AML-193 (cell line): ENCODE results near the gene ZKSCAN8.
"Not testable (repeated sequence)": the region's sequence is repeated elsewhere in the genome, so short reads cannot be mapped to it uniquely, and the experiment has no call there.

Experiments
- DNase-seq, 2 experiments: peaks; one replicate each; lab custom pipeline; 2025; lab: John Stamatoyannopoulos, UW

Gene ZKSCAN8

DNA sequence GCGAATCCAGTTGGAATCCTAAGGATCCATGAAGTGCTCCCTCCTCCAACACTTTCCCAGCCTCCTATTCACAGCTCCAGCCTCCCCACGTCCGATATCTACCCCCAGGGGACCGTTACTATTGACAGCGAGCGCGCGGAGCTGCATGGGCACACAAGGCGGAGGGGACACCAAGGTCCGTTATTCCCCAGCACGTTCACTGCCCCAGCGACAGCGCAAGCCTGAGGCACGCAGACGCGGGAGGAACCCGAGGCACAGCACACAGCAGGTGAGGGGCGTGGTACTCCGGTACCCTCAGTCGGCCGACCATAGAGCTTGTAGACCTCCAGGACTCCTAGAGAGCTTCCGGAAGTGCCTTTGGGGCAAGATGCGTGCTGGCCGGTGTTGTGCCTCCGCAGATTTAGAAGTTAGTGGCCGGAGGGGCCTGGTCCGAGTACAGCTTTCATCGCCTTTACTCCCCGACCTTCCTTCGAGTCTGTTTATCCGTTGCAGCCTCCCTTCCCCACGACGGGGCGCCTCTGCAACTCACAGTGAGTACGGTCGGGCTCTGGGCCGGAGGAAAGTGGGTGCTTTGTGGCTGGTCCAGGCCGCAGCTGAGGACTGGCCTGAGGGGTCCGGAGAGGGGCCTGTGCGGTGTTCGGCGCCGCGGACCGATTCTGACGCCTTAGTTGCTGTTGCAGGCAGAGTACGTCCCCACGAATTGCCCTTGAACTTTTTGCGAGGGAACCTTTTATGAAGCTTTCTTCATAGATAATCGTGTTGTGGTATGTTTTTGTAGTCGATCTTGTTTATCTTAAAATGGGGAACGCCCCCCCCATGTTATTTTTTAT lies at the start of gene ZKSCAN8:
TSS of gene ZKSCAN8 (plus strand) at position 384 of the 830 bp plus-strand sequence. CDS start 6,525 bp downstream, outside the sequence.
- peak; percentile 93 to 94 for DNase-seq

GRCh38 chr6:28102222-28102621 lies 39.5 kb upstream of the ZKSCAN8 start:
- DNase-seq, result not testable (repeated sequence)

- DNase-seq, result not testable (repeated sequence)
Observed at GRCh38 chr6:28102699-28103098, 39.0 kb upstream of the ZKSCAN8 start.

- peak; percentile 89 to 93 for DNase-seq
Observed at GRCh38 chr6:28104392-28105244, 37.1 kb upstream of the ZKSCAN8 start.

DNA sequence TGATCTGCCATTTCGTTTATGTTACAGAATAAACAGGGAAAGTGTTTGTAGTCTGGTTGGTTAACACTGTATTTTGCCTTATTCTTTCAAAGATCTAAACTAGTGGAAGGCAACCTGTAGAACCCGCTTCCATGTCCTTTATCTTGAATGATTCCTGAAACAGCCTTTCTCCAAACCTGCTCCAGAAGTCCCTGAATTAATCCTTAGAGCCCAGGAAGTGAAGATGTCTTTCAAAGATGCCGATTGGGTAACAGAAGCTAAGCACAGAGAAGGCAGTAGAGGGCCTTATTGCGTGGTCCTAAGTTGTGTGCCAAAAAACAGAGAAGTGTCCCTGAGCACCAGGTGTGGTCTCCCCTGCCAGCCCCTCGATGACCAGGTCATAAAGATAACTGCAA lies 36.4 kb upstream of the ZKSCAN8 start:
- DNase-seq, result peak; percentile 71 to 77

- DNase-seq, result no peak
Observed at GRCh38 chr6:28107506-28107905, 34.2 kb upstream of the ZKSCAN8 start.

- no peak for DNase-seq
Observed at GRCh38 chr6:28111964-28112363, 29.7 kb upstream of the ZKSCAN8 start.

DNA sequence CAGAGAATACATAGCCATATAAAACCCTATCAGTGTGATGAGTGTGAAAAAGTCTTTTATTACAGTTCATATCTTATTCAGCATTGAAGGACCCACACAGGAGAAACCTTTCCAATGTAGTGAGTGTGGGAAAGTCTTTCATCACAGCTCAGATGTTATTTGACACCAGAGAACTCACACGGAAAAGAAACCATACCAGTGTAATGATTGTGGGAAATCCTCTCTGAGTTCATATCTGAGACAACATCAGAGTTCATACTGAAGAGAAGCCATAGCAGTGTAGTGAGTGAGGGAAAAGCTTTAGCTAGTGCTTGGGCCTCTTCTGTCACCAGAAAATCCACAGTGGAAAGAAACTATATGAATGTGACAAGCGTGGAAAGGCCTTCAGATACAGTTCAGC lies 25.9 kb upstream of the ZKSCAN8 start:
- no peak for DNase-seq

DNA sequence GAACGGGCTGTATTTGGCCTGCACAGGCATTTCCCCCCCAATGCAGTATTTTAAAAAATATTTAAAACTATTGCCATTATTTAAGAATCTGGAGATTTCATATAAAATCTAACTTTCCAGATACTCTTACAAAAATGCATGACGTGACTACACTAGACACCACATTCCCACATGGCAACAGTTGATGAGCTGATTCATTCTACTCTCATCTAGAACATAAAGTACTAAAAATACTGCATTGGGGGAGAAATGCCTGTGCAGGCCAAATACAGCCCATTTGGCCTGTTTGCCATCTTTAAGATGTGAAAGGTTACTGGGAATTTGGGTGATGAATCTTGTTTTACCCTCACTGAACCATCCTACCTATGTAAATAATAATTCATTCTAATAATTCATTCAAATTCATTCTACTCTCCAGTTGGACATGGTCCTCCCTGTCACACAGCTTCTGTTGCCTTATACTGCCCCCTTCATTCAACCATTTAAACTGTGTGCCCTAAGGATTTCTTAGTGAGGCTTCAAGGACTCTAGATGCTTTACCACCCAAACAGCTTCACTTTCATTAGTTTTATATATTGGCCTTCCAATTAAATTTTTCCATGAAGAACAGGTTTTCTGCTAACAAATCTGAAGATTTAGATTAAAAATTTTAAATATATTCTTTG lies 24.2 kb upstream of the ZKSCAN8 start:
- peak in 1 of 2 experiments; percentile 18 for DNase-seq

- DNase-seq, result no peak
Observed at GRCh38 chr6:28118217-28118616, 23.5 kb upstream of the ZKSCAN8 start.

DNA sequence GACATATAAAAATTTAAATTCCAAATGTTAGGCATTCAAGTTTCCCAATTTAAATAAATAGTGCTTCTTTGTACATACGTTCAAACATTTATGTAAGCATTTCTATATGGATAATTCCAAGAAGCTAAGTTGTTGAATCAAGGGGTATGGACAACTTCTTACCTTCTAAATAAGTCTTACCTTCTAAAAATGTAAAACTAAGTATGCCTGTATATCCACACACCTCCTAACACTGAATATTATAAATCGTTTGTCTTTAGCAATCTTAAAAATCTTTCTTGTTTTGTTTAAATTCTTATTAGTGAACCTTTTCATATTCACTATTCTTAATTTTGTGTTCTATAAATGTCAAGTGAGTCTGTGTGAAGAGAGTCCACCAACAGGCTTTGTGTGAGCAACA lies 19.8 kb upstream of the ZKSCAN8 start:
- no peak for DNase-seq

DNA sequence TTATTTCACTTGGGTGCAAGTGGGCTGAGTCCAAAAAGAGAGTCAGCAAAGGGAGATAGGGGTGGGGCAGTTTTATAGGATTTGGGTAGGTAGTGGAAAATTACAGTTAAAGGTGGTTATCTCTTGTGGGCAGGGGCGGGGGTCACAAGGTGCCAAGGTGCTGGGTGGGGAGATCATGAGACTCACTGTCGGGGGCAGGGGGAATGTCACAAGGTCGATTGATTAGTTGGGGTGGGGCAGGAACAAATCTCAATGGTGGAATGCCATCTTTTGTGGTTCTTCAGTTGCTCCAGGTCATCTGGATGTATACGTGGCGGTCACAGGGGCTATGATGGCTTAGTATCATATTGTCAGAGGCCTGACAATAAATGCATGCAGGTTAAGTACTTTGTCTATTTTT lies 19.4 kb upstream of the ZKSCAN8 start:
- not testable (repeated sequence) for DNase-seq

DNA sequence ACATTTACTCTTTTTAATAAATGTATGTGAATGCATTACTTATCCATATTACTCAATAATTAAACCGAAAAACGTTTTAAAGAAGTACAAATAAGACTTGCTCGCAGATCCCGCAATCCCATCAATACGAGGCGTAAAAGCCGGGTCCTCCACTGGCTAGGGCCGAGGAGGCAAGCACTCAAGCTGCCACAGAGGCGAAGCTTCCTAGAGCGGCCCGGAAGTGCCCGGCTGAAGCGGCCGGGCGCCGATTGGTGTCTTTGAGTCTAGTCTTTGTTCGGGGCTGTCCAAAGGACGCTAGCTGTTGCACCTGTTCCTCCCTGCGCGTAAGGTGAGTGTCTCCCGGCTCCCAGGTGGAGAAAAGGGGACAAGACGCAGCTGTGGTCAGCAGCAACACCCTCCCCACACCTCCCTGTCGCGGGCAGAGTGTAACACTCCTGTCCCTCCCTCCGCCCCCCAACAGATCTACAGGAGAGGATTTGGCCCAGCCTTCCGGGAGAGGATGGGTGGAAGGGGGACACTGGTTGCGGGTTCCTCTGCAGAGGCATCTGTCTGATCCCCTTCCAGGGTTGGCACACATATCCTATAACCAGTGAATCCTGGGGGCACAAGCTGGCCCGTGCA lies 17.2 kb upstream of the ZKSCAN8 start, which contains the start of gene ZSCAN16:
TSS of gene ZSCAN16 (plus strand) at position 260 of the 621 bp plus-strand sequence. CDS start 835 bp downstream, outside the sequence.
- peak; percentile 88 to 90 for DNase-seq

- DNase-seq, result peak; percentile 26 to 32
Observed at GRCh38 chr6:28124971-28125353, 16.7 kb upstream of the ZKSCAN8 start.

DNA sequence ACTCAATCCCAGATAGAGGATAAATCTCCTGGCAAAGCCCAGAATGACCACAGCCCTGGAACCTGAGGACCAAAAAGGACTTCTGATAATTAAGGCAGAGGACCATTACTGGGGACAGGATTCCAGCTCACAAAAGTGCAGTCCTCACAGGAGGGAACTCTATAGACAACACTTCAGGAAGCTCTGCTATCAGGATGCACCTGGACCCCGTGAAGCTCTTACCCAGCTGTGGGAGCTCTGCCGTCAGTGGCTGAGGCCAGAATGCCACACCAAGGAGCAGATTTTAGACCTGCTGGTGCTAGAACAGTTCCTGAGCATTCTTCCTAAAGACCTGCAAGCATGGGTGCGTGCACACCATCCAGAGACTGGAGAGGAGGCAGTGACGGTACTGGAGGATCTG lies 16.3 kb upstream of the ZKSCAN8 start:
- DNase-seq, result no peak

- peak; percentile 59 to 67 for DNase-seq
Observed at GRCh38 chr6:28134015-28134414, 7.7 kb upstream of the ZKSCAN8 start.

DNA sequence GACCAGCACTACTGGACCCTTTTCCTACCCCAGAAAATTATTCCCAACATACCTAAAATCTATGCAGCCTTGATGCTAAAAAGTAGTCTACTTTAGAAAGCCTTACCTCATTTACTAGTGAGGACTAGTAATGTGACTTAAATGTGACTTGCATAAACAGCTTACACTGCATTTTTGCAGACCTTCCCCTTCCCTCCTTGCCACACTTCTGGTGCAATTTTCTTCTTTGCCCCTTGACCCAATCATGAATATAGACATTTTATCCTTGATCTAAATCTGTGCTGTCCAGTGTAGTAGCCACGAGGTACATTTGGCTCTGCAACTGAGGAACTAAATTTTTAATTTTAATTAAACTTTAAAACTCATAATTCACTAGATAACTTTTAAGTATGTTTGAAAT lies 7.0 kb upstream of the ZKSCAN8 start:
- peak; percentile 42 to 67 for DNase-seq

- peak in 1 of 2 experiments; percentile 34 for DNase-seq
Observed at GRCh38 chr6:28135393-28135792, 6.3 kb upstream of the ZKSCAN8 start.

DNA sequence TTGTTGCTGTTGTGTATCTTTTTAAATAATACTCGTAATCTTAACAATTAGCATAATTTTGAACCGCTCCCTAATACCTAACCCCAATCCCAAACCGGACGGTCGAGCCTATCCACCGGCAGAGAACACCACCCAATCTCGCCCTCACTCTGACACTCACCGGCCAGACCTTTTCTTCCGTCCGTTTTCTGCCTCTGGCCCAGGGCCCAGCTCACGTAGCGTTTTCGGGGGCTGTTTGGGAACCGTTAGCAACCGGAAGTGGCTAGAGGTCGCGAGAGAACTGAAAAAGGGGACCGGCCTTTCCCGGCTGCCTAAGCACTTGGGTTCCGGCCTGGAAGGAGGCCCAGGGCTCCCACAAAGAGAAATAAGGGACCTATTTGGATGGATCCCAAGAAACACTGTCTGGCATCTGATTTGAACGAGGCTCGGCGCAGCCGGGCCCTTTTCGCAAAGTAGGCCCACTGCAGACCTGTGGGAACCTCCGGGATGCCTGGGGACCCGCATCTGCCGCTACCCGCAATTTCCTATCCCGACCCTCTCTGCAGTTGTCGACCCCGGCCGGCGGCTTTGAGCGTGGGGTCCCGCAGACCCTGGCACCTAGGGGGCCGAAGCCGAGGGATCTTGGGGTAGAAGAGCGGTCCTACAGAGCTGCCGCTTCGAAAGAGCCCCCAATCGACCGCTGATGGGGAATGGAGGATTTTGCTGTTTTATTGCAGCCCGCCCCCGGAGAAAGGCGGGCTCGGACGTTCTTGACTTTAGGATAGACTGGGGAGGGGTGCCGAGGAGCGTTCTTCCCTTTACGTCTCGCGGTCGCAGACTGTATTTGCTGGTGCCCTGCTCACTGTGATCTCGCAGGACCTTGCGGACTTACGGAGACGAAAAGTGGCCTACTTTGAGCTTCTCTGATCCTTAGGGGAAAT lies 4.8 kb upstream of the ZKSCAN8 start:
- peak; percentile 93 to 94 for DNase-seq

DNA sequence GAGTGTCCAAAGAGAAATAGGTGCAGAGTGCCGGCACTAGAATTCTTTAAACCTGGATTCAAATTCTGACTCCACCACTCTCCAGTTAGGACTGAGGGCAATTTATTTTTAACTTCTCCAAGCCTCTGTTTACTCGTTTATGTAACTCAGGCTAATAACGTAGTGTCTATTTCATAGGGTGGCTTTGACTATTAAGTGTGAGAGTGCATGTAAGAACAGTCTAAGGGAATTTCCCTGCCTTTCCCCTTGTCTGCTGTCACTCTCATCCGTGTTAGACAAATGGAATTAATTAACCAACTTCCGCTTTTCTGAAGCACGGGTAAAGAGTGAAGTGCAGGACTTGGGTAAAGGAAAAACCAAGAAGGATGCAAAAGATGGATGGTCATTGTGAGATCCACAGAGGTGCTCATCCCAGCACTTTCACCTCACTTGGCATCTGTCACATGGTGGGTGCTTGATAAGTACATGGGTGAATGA lies 4.1 kb upstream of the ZKSCAN8 start:
- peak; percentile 68 to 82 for DNase-seq
